Left ventricle myocardium inferior (tissue), 1 donor: ENCODE measurements around the gene LRCH3. TPM values are rescaled to one million over a fixed set of nuclear protein-coding genes. Genes with fewer than 3 reads are reported as not detected.

Experiments
- DNase-seq: peaks from one replicate; pipeline ENCODE4 v3.0.0-alpha.2; 2020
- H3K27ac ChIP-seq: fragments of 200-600 bp; replicated peaks from 2 replicates; pipeline ENCODE4 v1.8.0; 2021
- H3K27me3 ChIP-seq: fragments of 200-600 bp; 2 replicates; pipeline ENCODE4 v1.8.0; 2021; ENCODE audit warnings: low read depth
- H3K36me3 ChIP-seq: fragments of 200-600 bp; 2 replicates; pipeline ENCODE4 v1.8.0; 2021
- H3K4me1 ChIP-seq: fragments of 200-600 bp; 2 replicates; pipeline ENCODE4 v1.8.0; 2021
- H3K4me3 ChIP-seq: fragments of 200-600 bp; 2 replicates; pipeline ENCODE4 v1.8.0; 2021; ENCODE audit warnings: mild to moderate bottlenecking, moderate library complexity
- H3K9me3 ChIP-seq: fragments of 200-600 bp; replicated peaks from 2 replicates; pipeline ENCODE4 v1.8.0; 2021
- intact Hi-C: fragments of 100-400 bp; cut with micrococcal nuclease; formaldehyde crosslinking; loops from one replicate; pipeline ENCODE4 v1.11.0; 2022
- total RNA-seq: library from RNA; stranded (reverse); fragmentation: NEBNext Ultra II Directional; extraction: Animal tissue kit (Norgen Biotek cat#: 25700); gene quantifications from one replicate; pipeline ENCODE4 v1.2.1, GENCODE V29; 2021
- TF ChIP-seq, protein P1 (sequence below): fragments of 200-600 bp; IDR thresholded peaks from 2 replicates; pipeline ENCODE4 v1.8.0; 2021; ENCODE audit warnings: antibody characterized with exemption, mild to moderate bottlenecking, borderline replicate concordance
- donor health status: DM: no; HTN: yes; CAD: no; lungs with severe emphysema.

Gene LRCH3
- total RNA-seq, 1 donor from 2014 or later: 25.8 TPM

DNA sequence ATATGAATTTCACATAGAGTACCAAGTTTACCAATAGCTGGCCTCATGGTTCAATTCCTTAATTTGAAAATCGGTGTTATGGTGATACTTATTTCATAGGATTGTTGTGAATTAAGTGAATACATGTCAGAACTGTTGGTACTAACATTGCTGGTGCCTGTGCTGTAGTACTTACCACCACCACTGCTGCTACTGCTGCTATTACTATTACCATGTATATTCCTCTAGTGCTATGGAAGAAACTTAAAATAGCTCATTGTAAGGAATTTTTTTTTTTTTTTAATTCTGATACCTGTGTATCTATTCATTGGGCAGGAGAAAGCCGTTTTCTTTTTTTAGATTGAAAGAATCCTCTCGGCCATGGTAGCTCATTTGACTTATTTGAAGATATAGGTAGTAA, 37.8 kb upstream of the LRCH3 start:
- no peaks in the 10 kb centered on the region for H3K9me3 ChIP-seq
- TF ChIP-seq, protein P1, sequence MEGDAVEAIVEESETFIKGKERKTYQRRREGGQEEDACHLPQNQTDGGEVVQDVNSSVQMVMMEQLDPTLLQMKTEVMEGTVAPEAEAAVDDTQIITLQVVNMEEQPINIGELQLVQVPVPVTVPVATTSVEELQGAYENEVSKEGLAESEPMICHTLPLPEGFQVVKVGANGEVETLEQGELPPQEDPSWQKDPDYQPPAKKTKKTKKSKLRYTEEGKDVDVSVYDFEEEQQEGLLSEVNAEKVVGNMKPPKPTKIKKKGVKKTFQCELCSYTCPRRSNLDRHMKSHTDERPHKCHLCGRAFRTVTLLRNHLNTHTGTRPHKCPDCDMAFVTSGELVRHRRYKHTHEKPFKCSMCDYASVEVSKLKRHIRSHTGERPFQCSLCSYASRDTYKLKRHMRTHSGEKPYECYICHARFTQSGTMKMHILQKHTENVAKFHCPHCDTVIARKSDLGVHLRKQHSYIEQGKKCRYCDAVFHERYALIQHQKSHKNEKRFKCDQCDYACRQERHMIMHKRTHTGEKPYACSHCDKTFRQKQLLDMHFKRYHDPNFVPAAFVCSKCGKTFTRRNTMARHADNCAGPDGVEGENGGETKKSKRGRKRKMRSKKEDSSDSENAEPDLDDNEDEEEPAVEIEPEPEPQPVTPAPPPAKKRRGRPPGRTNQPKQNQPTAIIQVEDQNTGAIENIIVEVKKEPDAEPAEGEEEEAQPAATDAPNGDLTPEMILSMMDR: peak; percentile 29
- H3K4me1 ChIP-seq: peaks cover 91% of the 10 kb centered on the region
- no peaks in the 10 kb centered on the region for H3K27me3 ChIP-seq
- intact Hi-C loops: no loop called here
- H3K4me3 ChIP-seq: no peak overlapping the region
- H3K27ac ChIP-seq: peak overlapping the region; percentile 98
- DNase-seq: no peak
- H3K36me3 ChIP-seq: peaks cover 16% of the 10 kb centered on the region

DNA sequence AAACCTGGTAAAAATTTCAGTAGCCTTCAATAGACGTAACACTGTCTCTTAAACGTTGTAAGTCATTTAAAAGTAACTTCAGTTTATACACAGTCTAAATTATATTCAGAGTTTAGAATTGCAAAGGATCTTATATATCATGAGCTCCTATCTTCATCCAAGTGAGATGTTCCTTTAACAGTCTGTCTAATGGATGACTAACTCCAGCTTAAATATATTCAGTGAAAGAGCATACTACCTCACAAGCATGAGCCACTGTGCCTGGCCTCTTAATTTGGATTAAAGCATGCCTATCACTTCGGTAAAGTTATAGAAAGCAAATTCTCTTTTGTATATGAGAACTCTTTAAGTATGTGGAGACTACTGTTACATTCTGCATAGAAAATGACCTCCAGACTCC, 34.4 kb upstream of the LRCH3 start:
- no peaks in the 10 kb centered on the region for H3K9me3 ChIP-seq
- peak overlapping the region; percentile 43 for H3K27ac ChIP-seq
- H3K4me1 ChIP-seq: peaks cover 88% of the 10 kb centered on the region
- DNase-seq: no peak
- no peaks in the 10 kb centered on the region for H3K27me3 ChIP-seq
- peak overlapping the region; percentile 3 for H3K4me3 ChIP-seq
- intact Hi-C loops: no loop called here
- TF ChIP-seq, protein P1: no peak
- H3K36me3 ChIP-seq: peaks cover 32% of the 10 kb centered on the region

DNA sequence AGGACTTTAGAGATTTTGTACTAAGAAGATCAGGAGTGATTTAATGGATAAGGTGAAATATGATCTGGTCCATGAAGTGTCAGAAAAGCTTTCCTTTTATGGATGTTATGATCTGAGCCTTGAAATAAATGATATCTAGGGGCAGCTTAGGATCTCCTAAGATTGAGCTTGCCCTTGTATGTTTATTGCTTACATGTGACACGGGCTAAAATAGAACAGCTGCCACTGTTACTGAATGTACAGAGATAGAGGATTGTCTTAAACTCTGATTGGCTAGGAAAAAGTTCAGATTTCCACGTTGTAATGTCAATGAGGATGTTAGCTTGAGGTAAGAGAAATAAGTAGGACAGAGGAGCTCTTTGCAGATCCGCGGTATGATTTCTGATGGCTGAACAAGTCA, 32.5 kb upstream of the LRCH3 start:
- peaks cover 50% of the 10 kb centered on the region for H3K36me3 ChIP-seq
- H3K4me1 ChIP-seq: peaks cover 70% of the 10 kb centered on the region
- TF ChIP-seq, protein P1: no peak
- intact Hi-C loops: no loop called here
- H3K4me3 ChIP-seq: no peak overlapping the region
- peak overlapping the region; percentile 72 for H3K27ac ChIP-seq
- DNase-seq: no peak
- no peaks in the 10 kb centered on the region for H3K9me3 ChIP-seq
- H3K27me3 ChIP-seq: no peaks in the 10 kb centered on the region

DNA sequence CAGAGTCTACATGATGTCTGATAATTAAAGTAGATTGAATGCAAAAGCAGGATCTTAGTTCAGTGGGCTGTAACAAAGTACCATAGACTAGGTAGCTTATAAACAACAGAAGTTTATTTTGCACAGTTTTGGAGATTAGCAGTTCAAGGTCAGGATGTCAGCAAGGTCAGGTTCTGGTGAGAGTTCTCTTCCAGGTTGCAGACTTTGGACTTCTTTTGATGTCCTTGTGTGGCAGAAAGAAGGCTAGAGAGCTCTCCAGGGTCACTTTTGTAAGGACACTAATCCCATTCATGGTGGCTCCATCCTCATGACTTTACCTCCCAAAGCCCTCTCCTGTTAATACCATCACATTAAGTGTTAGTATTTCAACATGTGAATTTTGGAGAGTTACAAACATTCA, 29.3 kb upstream of the LRCH3 start:
- TF ChIP-seq, protein P1: no peak
- H3K27ac ChIP-seq: peak overlapping the region; percentile 19
- DNase-seq: no peak
- peaks cover 71% of the 10 kb centered on the region for H3K36me3 ChIP-seq
- H3K27me3 ChIP-seq: no peaks in the 10 kb centered on the region
- intact Hi-C loops: no loop called here
- H3K9me3 ChIP-seq: no peaks in the 10 kb centered on the region
- H3K4me1 ChIP-seq: peaks cover 38% of the 10 kb centered on the region
- H3K4me3 ChIP-seq: no peak overlapping the region

DNA sequence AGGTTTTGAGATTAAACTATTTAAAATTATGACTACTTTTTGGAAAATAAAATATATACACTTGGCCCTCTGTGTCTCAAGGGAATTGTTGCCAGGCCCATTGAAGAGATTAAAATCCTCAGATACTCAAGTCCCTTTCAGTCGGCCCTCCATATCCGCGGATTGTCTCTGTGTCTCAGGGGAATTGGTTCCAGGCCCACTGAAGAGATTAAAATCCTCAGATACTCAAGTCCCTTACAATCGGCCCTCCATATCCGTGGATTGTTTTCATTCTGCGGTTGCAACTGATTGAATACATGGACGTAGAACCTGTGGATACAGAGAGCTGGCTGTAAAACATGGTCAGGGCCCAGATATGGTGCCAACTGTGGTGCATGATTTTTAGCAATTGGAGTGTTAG, 15.7 kb upstream of the LRCH3 start:
- intact Hi-C loops: no loop called here
- TF ChIP-seq, protein P1: no peak
- Histone ChIP-seq H3K4me3 (no peak overlapping the region), H3K9me3 (no peaks in the 10 kb centered on the region), H3K27ac (peak overlapping the region; percentile 50), H3K4me1 (no peaks in the 10 kb centered on the region), H3K27me3 (no peaks in the 10 kb centered on the region), H3K36me3 (peaks cover 93% of the 10 kb centered on the region)
- no peak for DNase-seq

DNA sequence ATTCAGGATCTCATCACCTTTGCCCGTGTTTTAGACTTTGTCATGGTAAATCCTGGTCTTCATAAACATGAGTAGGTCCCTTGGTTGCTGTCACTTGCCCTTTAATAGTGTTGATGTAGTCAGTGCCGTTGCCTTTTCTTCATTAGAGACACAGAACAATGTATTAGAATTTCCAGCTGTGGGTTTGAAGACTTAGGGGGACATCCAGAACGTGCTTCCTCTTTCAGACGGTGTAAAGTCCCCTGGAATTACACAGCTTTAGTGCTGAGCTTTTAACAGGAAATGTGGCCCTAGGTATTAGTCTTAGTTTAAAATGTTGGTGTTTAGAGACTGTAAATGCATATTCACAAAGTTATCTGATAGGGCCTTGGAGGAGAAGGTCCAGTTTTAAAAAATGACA, 8.8 kb upstream of the LRCH3 start:
- TF ChIP-seq, protein P1: no peak
- Histone ChIP-seq H3K4me3 (no peak overlapping the region), H3K9me3 (no peaks in the 10 kb centered on the region), H3K4me1 (no peaks in the 10 kb centered on the region), H3K27me3 (no peaks in the 10 kb centered on the region), H3K36me3 (peaks cover 76% of the 10 kb centered on the region), H3K27ac (no peak overlapping the region)
- DNase-seq: no peak
- intact Hi-C loops: no loop called here
